HepG2 (cell line): ENCODE measurements around the gene ARL14EP. TPM values are rescaled to one million over a fixed set of nuclear protein-coding genes. Genes with fewer than 3 reads are reported as not detected.

ENCODE experiments used
- ATF2 ChIP-seq: sonication (generic); formaldehyde crosslinking; IDR thresholded peaks from 2 replicates; pipeline ENCODE4 v1.4.0; 2020; ENCODE audit warnings: missing genetic modification reagents
- FOXA3 ChIP-seq: IDR thresholded peaks from 2 replicates; pipeline ENCODE4 v1.6.1; 2016; ENCODE audit warnings: missing genetic modification reagents, missing compliant biosample characterization
- HBP1 ChIP-seq: IDR thresholded peaks from 2 replicates; pipeline ENCODE4 v1.6.1; 2016; ENCODE audit warnings: low read depth, control low read depth
- HINFP ChIP-seq: sonication (generic); formaldehyde crosslinking; IDR thresholded peaks from 2 replicates; pipeline ENCODE4 v1.4.0; 2020; ENCODE audit warnings: low read depth, mild to moderate bottlenecking, missing genetic modification reagents
- HNRNPK ChIP-seq: fragments of 200-400 bp; formaldehyde crosslinking; IDR thresholded peaks from 2 replicates; pipeline ENCODE4 v1.6.1; 2018; ENCODE audit warnings: low read length, low read depth, moderate library complexity, mild to moderate bottlenecking; ENCODE audit not compliant: poor library complexity, severe bottlenecking
- JUN ChIP-seq: sonication (generic); formaldehyde crosslinking; IDR thresholded peaks from 2 replicates; pipeline ENCODE4 v1.4.0; 2020; ENCODE audit warnings: mild to moderate bottlenecking, missing genetic modification reagents
- KAT2B ChIP-seq: fragments of 150-350 bp; IDR thresholded peaks from 2 replicates; pipeline ENCODE4 v1.6.1; 2014; ENCODE audit warnings: low read depth, low read length, borderline replicate concordance
- MXD4 ChIP-seq: IDR thresholded peaks from 2 replicates; pipeline ENCODE4 v1.6.1; 2016; ENCODE audit warnings: mild to moderate bottlenecking, missing biosample characterization, missing genetic modification reagents
- NR2F1 ChIP-seq, 2 experiments: fragments of 450-650 bp in 1 of 2; formaldehyde crosslinking in 1 of 2; IDR thresholded peaks; 2 replicates each; pipeline versions ENCODE4 v1.5.0 to v1.6.1; 2016 to 2020; ENCODE audit warnings: mild to moderate bottlenecking in 1 of 2, missing compliant biosample characterization in 1 of 2, missing genetic modification reagents in 1 of 2, moderate library complexity in 1 of 2
- PCBP1 ChIP-seq: fragments of 200-400 bp; formaldehyde crosslinking; IDR thresholded peaks from 2 replicates; pipeline ENCODE4 v1.6.1; 2017; ENCODE audit warnings: mild to moderate bottlenecking, low read depth, low read length, borderline replicate concordance
- RELA ChIP-seq: sonication (generic); formaldehyde crosslinking; IDR thresholded peaks from 2 replicates; pipeline ENCODE4 v1.4.0; 2020; ENCODE audit warnings: missing genetic modification reagents
- TCF7 ChIP-seq: sonication (generic); IDR thresholded peaks from 2 replicates; pipeline ENCODE4 v1.6.1; 2016; ENCODE audit warnings: antibody characterized with exemption, low read depth
- ZBTB1 ChIP-seq: sonication (generic); formaldehyde crosslinking; IDR thresholded peaks from 2 replicates; pipeline ENCODE4 v1.4.0; 2020; ENCODE audit warnings: missing genetic modification reagents, borderline replicate concordance
- ZBTB46 ChIP-seq: sonication (generic); formaldehyde crosslinking; IDR thresholded peaks from 2 replicates; pipeline ENCODE4 v1.4.0; 2020; ENCODE audit warnings: mild to moderate bottlenecking, missing genetic modification reagents, borderline replicate concordance
- ZKSCAN1 ChIP-seq: fragments of 150-350 bp; IDR thresholded peaks from 2 replicates; pipeline ENCODE4 v1.6.1; 2014; ENCODE audit warnings: low read length
- ZMAT3 ChIP-seq: sonication (generic); formaldehyde crosslinking; conservative IDR thresholded peaks from 2 replicates; pipeline ENCODE4 v1.7.0; 2021; ENCODE audit warnings: missing genetic modification reagents
- ZMYM4 ChIP-seq: sonication (generic); formaldehyde crosslinking; IDR thresholded peaks from 2 replicates; pipeline ENCODE4 v1.8.1; 2023; ENCODE audit warnings: mild to moderate bottlenecking, missing genetic modification reagents
- ZNF362 ChIP-seq: sonication (generic); formaldehyde crosslinking; IDR thresholded peaks from 2 replicates; pipeline ENCODE4 v1.4.0; 2020; ENCODE audit warnings: missing genetic modification reagents, mild to moderate bottlenecking, borderline replicate concordance
- ZNF616 ChIP-seq: sonication (generic); formaldehyde crosslinking; IDR thresholded peaks from 2 replicates; pipeline ENCODE4 v1.5.0; 2020; ENCODE audit warnings: low read depth, mild to moderate bottlenecking, missing genetic modification reagents
- ZNF792 ChIP-seq: IDR thresholded peaks from 2 replicates; pipeline ENCODE4 v1.6.1; 2016
- polyA plus RNA-seq, 8 experiments: library from polyadenylated mRNA; depleted of rRNA in 3 of 8; stranded (reverse) in 7 of 8; unstranded in 1 of 8; fragments of >200 nt; fragmentation: Illumina TruSeq in 4 of 8; extraction: Trizol in 4 of 8; gene quantifications; 2 replicates each; pipeline versions ENCODE4 v1.2.1 to v1.2.3, GENCODE V29; 2011 to 2016; ENCODE audit warnings: low read depth in 4 of 8, missing spikeins in 1 of 8, mixed read lengths in 1 of 8; ENCODE audit not compliant: insufficient read depth in 1 of 8
- total RNA-seq, 5 experiments: library from RNA; depleted of rRNA; stranded (reverse); fragments of >200 nt; fragmentation: Illumina TruSeq; extraction: Trizol; gene quantifications; 2 replicates each; pipeline ENCODE4 v1.2.3, GENCODE V29; 2016; ENCODE audit warnings: low read depth in 1 of 5

ARL14EP gene
- total and polyA plus RNA-seq, 2 of the 13 experiments (the other 11 are each of a cell fraction or from before 2014, with no cell fraction given), result 9.8 to 15.4 TPM

GRCh38 chr11:30322826-30323710 is at the start of gene ARL14EP (continued):
- TF ChIP-seq ZBTB46 (CRISPR knock-in tag), result peak; percentile 38; the same call in 1 of the 2 replicates
- peak; percentile 32; the same call in 1 of the 2 replicates for TF ChIP-seq ZNF362 (CRISPR knock-in tag)
- TF ChIP-seq ZMYM4 (CRISPR knock-in tag), result peak; percentile 99
- TF ChIP-seq NR2F1 (CRISPR knock-in tag; IDR thresholded peaks at IDR 0.05), result 0 out of 4 replicates have a peak, but pooled peaks of 1 of the 2 experiments have one; percentile 50
- TF ChIP-seq ZBTB1 (CRISPR knock-in tag), result no peak
- TF ChIP-seq KAT2B, result no peak
- TF ChIP-seq ZNF792 (CRISPR knock-in tag), result peak; percentile 77; the same call in 1 of the 2 replicates
- TF ChIP-seq HINFP (CRISPR knock-in tag), result peak; percentile 83
- TF ChIP-seq ATF2 (CRISPR knock-in tag), result peak; percentile 64; the same call in 1 of the 2 replicates
- peak; percentile 99 for TF ChIP-seq RELA
- no peak for TF ChIP-seq TCF7
- TF ChIP-seq MXD4 (CRISPR knock-in tag), result peak; percentile 86; the same call in 1 of the 2 replicates
- peak; percentile 89; the same call in 1 of the 2 replicates for TF ChIP-seq ZMAT3 (CRISPR knock-in tag)
- TF ChIP-seq HNRNPK, result peak; percentile 31
- TF ChIP-seq PCBP1, result 0 out of 2 replicates have a peak, but pooled peaks have one; percentile 69
- TF ChIP-seq ZKSCAN1, result 0 out of 2 replicates have a peak, but pooled peaks have one; percentile 48
- TF ChIP-seq ZNF616 (CRISPR knock-in tag), result peak; percentile 64; the same call in 1 of the 2 replicates
- TF ChIP-seq JUN (CRISPR knock-in tag), result 0 out of 2 replicates have a peak, but pooled peaks have one; percentile 79
- peak; percentile 71 for TF ChIP-seq HBP1 (CRISPR knock-in tag)
- peak; percentile 71 for TF ChIP-seq FOXA3 (CRISPR knock-in tag)
